A549 (cell line): ENCODE data around the gene DOC2B.

ENCODE experiments used
- CTCF ChIP-seq: fragments of >200 bp; sonication (Bioruptor Twin); formaldehyde crosslinking; IDR thresholded peaks from 3 replicates; pipeline ENCODE4 v1.5.1; 2016
- E2F6 ChIP-seq: IDR thresholded peaks from 2 replicates; pipeline ENCODE4 v1.6.1; 2012; ENCODE audit warnings: low read depth, borderline replicate concordance
- EP300 ChIP-seq, 2 experiments: fragments of >200 bp; sonication (Bioruptor Twin); formaldehyde crosslinking; IDR thresholded peaks; 2 replicates in 1 of 2; 3 replicates in 1 of 2; pipeline ENCODE4 v1.6.1; 2016 to 2017
- ESRRA ChIP-seq: fragments of 150-350 bp; IDR thresholded peaks from 2 replicates; pipeline ENCODE4 v1.6.1; 2014; ENCODE audit warnings: mild to moderate bottlenecking, low read length, borderline replicate concordance
- JUN ChIP-seq, 2 experiments: fragments of >200 bp; sonication (Bioruptor Twin); formaldehyde crosslinking; IDR thresholded peaks; 2 replicates in 1 of 2; 3 replicates in 1 of 2; pipeline ENCODE4 v1.6.1; 2016 to 2017
- KDM1A ChIP-seq: fragments of 200-600 bp; sonication (generic); IDR thresholded peaks from 2 replicates; pipeline ENCODE4 v1.6.1; 2016; ENCODE audit warnings: low read depth, mild to moderate bottlenecking
- MAFK ChIP-seq: fragments of 450-650 bp; IDR thresholded peaks from 2 replicates; pipeline ENCODE4 v1.6.1; 2014; ENCODE audit not compliant: partially characterized antibody
- PHF8 ChIP-seq: fragments of 200-600 bp; sonication (generic); IDR thresholded peaks from 2 replicates; pipeline ENCODE4 v1.6.1; 2016; ENCODE audit warnings: low read depth, mild to moderate bottlenecking, antibody characterized with exemption, moderate library complexity, borderline replicate concordance
- POLR2A ChIP-seq: IDR thresholded peaks from 2 replicates; pipeline ENCODE4 v1.6.1; 2012; ENCODE audit warnings: mild to moderate bottlenecking, low read length
- RAD21 ChIP-seq, 2 experiments: fragments of >200 bp in 1 of 2; sonication (Bioruptor Twin) in 1 of 2; formaldehyde crosslinking in 1 of 2; IDR thresholded peaks in 1 of 2; conservative IDR thresholded peaks in 1 of 2; 2 replicates in 1 of 2; 3 replicates in 1 of 2; pipeline ENCODE4 v1.6.1; 2012 to 2018; ENCODE audit warnings: inconsistent platforms in 1 of 2
- SMC3 ChIP-seq: fragments of >200 bp; sonication (Bioruptor Twin); formaldehyde crosslinking; IDR thresholded peaks from 3 replicates; pipeline ENCODE4 v1.6.1; 2018; ENCODE audit warnings: inconsistent platforms
- ZFP36 ChIP-seq: fragments of 450-650 bp; IDR thresholded peaks from 2 replicates; pipeline ENCODE4 v1.6.1; 2014; ENCODE audit warnings: borderline replicate concordance; ENCODE audit not compliant: partially characterized antibody
- TF ChIP-seq, protein P1 (sequence below): IDR thresholded peaks from 2 replicates; pipeline ENCODE4 v1.6.1; 2012

GRCh38 chr17:187130-187529 is 5.7 kb upstream of the DOC2B start:
- TF ChIP-seq ESRRA: no peak
- no peak for TF ChIP-seq CTCF
- no peak for TF ChIP-seq JUN (IDR thresholded peaks at IDR 0.05)
- TF ChIP-seq, protein P1, sequence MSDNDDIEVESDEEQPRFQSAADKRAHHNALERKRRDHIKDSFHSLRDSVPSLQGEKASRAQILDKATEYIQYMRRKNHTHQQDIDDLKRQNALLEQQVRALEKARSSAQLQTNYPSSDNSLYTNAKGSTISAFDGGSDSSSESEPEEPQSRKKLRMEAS: no peak
- TF ChIP-seq POLR2A: no peak
- no peak for TF ChIP-seq KDM1A
- TF ChIP-seq SMC3: no peak
- no peak for TF ChIP-seq RAD21 (conservative IDR thresholded peaks at IDR 0.05 in 1 of 2, IDR thresholded peaks at IDR 0.05 in 1 of 2)
- TF ChIP-seq ZFP36: no peak
- TF ChIP-seq MAFK: no peak
- TF ChIP-seq EP300 (IDR thresholded peaks at IDR 0.05): no peak
- TF ChIP-seq PHF8: no peak
- no peak for TF ChIP-seq E2F6
